NB4 (cell line): Measurements from ENCODE around the gene FHIT.

Source experiments
- DNase-seq: peaks from one replicate; pipeline ENCODE4 v3.0.0; 2010; ENCODE audit warnings: low read depth
- H3K4me3 ChIP-seq: one replicate; pipeline ENCODE4 v1.5.1; 2011; ENCODE audit warnings: mild to moderate bottlenecking, low read depth, low read length, moderate library complexity
- MYC ChIP-seq: IDR thresholded peaks from 2 replicates; pipeline ENCODE4 v1.6.1; 2011; ENCODE audit warnings: low read depth, low read length
- POLR2A ChIP-seq: IDR thresholded peaks from 2 replicates; pipeline ENCODE4 v1.6.1; 2011; ENCODE audit warnings: mild to moderate bottlenecking; ENCODE audit not compliant: insufficient read length; ENCODE audit errors: extremely low read depth
- TF ChIP-seq, protein P1 (sequence below): IDR thresholded peaks from 2 replicates; pipeline ENCODE4 v1.6.1; 2011; ENCODE audit warnings: low read depth, low read length
- TF ChIP-seq, protein P2 (sequence below): IDR thresholded peaks from one replicate; pipeline ENCODE4 v1.5.1; 2012; ENCODE audit warnings: low read depth, low read length

The FHIT gene

DNA sequence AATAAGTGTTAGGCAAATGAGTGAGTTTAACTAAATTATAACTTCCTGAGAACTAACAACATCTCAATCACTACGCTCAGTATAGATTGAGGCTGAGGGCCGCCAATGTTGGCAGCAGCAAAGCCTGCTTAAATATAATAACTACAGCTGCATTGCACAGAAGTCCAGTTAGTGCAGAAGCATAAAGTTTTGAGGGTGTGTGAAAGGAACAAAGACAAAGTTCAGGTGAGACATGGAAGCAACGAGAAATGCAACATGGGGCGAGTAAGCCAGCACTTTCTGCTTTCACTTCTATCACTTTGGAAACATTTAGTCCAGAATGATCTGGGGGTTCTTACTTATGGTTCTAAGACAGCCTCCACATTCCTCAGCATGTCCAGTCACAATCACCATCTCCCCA is 1149.1 kb downstream of the FHIT start:
- no peak overlapping the region for H3K4me3 ChIP-seq
- TF ChIP-seq, protein P1, sequence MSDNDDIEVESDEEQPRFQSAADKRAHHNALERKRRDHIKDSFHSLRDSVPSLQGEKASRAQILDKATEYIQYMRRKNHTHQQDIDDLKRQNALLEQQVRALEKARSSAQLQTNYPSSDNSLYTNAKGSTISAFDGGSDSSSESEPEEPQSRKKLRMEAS, result no peak
- TF ChIP-seq MYC (no peak), POLR2A (no peak)
- TF ChIP-seq, protein P2, sequence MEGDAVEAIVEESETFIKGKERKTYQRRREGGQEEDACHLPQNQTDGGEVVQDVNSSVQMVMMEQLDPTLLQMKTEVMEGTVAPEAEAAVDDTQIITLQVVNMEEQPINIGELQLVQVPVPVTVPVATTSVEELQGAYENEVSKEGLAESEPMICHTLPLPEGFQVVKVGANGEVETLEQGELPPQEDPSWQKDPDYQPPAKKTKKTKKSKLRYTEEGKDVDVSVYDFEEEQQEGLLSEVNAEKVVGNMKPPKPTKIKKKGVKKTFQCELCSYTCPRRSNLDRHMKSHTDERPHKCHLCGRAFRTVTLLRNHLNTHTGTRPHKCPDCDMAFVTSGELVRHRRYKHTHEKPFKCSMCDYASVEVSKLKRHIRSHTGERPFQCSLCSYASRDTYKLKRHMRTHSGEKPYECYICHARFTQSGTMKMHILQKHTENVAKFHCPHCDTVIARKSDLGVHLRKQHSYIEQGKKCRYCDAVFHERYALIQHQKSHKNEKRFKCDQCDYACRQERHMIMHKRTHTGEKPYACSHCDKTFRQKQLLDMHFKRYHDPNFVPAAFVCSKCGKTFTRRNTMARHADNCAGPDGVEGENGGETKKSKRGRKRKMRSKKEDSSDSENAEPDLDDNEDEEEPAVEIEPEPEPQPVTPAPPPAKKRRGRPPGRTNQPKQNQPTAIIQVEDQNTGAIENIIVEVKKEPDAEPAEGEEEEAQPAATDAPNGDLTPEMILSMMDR, result no peak
- no peak for DNase-seq

DNA sequence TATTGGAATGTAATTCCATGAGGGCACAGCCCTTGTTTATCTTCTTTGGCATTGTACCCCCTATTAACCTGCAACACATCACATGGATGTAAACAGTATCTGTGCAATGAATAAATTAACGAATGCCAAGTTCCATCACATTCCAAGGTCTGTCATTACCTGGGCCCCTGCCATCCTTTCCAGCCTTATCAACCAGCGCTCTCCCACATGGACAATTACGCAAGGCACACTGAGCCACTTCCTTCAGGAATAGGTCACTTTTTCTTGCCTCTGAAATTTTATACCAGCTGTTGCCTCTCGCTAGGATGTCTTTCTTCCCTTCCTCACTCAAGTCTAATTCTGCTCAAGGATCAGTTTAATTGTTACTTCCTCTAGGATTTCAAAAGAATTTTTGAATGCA is 1149.6 kb downstream of the FHIT start:
- DNase-seq, result no peak

DNA sequence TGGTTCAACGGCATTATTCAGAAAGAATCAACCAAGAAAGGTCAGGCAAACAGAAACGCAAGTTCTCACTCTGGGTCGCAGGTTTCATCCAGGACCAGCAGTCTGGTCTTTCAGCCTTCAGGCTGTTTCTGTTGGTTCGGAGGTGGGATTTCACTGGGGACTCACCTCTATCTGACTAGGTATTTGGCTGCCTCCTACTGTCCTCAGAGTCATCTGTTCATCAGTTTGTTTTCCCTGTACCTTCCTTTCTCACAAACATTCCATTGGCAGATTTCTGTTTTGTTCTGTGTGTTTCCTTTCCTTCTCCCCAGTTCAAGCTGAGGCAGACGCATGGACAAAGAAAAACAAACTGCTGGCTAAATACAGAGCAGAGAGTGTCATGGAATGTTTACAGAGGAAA is 1154.8 kb downstream of the FHIT start:
- no peak for DNase-seq
- H3K4me3 ChIP-seq, result no peak overlapping the region
- TF ChIP-seq, protein P1, result no peak
- TF ChIP-seq, protein P2, result no peak
- no peak for TF ChIP-seq MYC
- no peak for TF ChIP-seq POLR2A

More for the DNA sequence above, 1149.6 kb downstream of the FHIT start:
- H3K4me3 ChIP-seq, result no peak overlapping the region
- no peak for TF ChIP-seq MYC
- TF ChIP-seq, protein P2, result no peak
- TF ChIP-seq, protein P1, result no peak
- TF ChIP-seq POLR2A, result no peak

DNA sequence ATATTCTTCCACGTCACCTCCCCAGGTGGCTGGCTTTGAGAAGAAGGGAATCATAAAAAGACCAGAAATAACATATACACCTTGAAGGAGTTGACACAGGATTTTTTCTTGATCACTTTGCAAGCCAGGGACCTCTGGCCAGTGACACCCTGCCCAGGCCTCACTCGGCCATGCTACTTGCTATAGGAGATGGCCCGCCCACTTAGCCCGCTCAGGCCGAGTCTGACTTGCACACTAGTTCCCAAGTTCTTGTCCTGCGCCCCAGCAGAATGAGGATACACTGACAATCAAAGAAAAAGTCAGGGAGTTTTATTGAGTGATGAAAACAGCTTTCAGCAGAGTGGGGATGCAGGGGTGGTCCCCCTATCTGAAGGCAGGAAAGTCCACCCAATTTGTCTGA is 1155.3 kb downstream of the FHIT start:
- TF ChIP-seq MYC (no peak), POLR2A (no peak)
- TF ChIP-seq, protein P2, result no peak
- TF ChIP-seq, protein P1, result no peak
- no peak overlapping the region for H3K4me3 ChIP-seq
- no peak for DNase-seq

DNA sequence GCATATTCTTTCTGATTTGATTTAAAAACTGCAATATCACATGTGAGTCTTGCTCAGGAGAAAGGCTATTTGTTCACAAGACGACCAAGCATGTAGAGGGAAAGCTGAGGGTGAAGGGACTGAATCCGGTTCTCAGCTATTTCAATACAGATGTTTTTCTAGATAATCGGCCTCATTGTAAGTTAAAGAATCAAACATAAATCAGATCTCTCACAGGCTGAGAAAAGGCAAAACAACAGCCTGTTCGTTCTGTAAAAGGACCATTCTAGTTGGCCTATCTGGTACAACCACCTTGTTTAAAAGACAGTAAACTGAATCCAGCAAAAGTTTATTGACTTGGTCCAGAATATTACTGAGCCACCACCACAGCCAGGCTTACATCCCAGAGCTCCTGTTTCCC is 1155.7 kb downstream of the FHIT start:
- no peak overlapping the region for H3K4me3 ChIP-seq
- no peak for DNase-seq
- TF ChIP-seq, protein P1, result no peak
- TF ChIP-seq, protein P2, result no peak
- TF ChIP-seq POLR2A (no peak), MYC (no peak)

DNA sequence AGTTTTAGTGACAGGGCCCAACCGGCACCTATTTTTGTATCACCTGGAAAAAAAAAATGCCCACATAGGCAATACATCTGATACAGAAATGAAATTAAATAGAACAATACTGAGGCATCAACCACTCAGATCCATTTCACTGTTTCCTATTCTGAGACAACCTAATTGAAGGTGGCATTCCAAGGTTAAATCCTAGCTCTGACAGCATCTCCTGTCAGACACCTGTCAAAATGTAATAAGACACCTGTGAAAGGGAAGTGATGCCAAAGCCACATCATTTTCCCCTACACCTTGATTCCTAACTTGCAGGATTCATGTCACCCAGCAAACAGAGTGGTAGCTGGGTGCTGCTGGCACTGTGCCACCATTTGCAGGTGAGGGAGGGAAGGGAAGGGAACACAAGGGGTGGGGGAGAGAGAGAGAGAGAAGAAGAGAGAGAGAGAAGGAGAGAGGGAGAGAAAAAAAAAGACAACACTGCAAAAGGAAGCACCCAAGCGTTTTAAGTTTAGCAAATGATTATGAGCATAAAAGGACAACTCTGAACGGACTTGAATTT is 1156.8 kb downstream of the FHIT start:
- DNase-seq, result no peak
- TF ChIP-seq POLR2A (no peak), MYC (no peak)
- TF ChIP-seq, protein P1, result no peak
- TF ChIP-seq, protein P2, result no peak
- H3K4me3 ChIP-seq, result no peak overlapping the region
